Measurements from ENCODE around the gene ABHD2. TPM values are rescaled to one million over a fixed set of nuclear protein-coding genes. Genes with fewer than 3 reads are reported as not detected.

Gene ABHD2
- total and polyA plus RNA-seq, 9 donors: 17.0 to 107 (median 89.5) TPM

- no peaks in the 10 kb centered on the region for H3K27me3 ChIP-seq
- no peak overlapping the region for H3K27ac ChIP-seq
- WGBS, 3 donors: 32 to 41% (median 39%) methylated on average over 5 of the region's 5 CpGs
- TF ChIP-seq POLR2A (IDR thresholded peaks at IDR 0.05) (no peak), EP300 (IDR thresholded peaks at IDR 0.05) (no peak)
- TF ChIP-seq, protein P1, sequence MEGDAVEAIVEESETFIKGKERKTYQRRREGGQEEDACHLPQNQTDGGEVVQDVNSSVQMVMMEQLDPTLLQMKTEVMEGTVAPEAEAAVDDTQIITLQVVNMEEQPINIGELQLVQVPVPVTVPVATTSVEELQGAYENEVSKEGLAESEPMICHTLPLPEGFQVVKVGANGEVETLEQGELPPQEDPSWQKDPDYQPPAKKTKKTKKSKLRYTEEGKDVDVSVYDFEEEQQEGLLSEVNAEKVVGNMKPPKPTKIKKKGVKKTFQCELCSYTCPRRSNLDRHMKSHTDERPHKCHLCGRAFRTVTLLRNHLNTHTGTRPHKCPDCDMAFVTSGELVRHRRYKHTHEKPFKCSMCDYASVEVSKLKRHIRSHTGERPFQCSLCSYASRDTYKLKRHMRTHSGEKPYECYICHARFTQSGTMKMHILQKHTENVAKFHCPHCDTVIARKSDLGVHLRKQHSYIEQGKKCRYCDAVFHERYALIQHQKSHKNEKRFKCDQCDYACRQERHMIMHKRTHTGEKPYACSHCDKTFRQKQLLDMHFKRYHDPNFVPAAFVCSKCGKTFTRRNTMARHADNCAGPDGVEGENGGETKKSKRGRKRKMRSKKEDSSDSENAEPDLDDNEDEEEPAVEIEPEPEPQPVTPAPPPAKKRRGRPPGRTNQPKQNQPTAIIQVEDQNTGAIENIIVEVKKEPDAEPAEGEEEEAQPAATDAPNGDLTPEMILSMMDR (IDR thresholded peaks at IDR 0.05): no peak
- DNase-seq: no peak
- H3K9me3 ChIP-seq: no peaks in the 10 kb centered on the region
- no peak overlapping the region for H3K4me3 ChIP-seq
- intact Hi-C loops (cut with DNase I): no loop called here
- H3K36me3 ChIP-seq: no peaks in the 10 kb centered on the region
- H3K4me1 ChIP-seq (ENCODE audit: insufficient read depth): peaks cover 23% of the 10 kb centered on the region
These were observed 54.2 kb downstream of the ABHD2 start for GRCh38 chr15:89142423-89142822.

GRCh38 chr15:89143503-89144162 is 55.4 kb downstream of the ABHD2 start:
- Histone ChIP-seq H3K27me3 (no peaks in the 10 kb centered on the region), H3K9me3 (no peaks in the 10 kb centered on the region), H3K4me3 (no peak overlapping the region), H3K36me3 (no peaks in the 10 kb centered on the region), H3K27ac (no peak overlapping the region), H3K4me1 (ENCODE audit: insufficient read depth) (peaks cover 16% of the 10 kb centered on the region)
- no peak for DNase-seq
- intact Hi-C loops (cut with DNase I): no loop called here
- TF ChIP-seq, protein P1 (IDR thresholded peaks at IDR 0.05): no peak
- no peak for TF ChIP-seq POLR2A (IDR thresholded peaks at IDR 0.05)
- TF ChIP-seq EP300 (IDR thresholded peaks at IDR 0.05): no peak
- 57 to 63% (median 61%) methylated on average over 6 of the region's 6 CpGs for WGBS, 3 donors

DNA sequence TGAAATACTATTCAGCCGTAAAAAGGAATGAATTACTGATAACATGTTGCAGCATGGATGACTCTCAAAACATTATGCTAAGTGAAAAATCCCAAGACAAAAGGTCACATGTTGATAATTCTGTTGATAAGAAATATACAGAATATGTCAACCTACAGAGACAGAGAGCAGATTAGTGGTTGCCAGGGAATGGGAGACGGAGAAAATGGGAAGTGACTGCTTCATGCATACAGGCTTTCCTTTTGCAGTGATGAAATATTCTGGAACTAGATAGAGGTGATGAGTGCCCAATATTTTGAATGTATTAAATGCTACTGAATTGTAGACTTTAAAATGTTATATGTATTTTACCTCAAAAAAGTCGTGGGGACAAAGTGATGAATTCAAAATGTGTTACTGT is 56.2 kb downstream of the ABHD2 start:
- WGBS, 3 donors: 90 to 95% (median 93%) methylated on average over 3 of the region's 3 CpGs
- no peak for DNase-seq
- no peaks in the 10 kb centered on the region for H3K27me3 ChIP-seq
- H3K9me3 ChIP-seq: no peaks in the 10 kb centered on the region
- no peak for TF ChIP-seq POLR2A (IDR thresholded peaks at IDR 0.05)
- no peak for TF ChIP-seq EP300 (IDR thresholded peaks at IDR 0.05)
- TF ChIP-seq, protein P1 (IDR thresholded peaks at IDR 0.05): no peak
- no peak overlapping the region for H3K4me3 ChIP-seq
- no peaks in the 10 kb centered on the region for H3K36me3 ChIP-seq
- no peak overlapping the region for H3K27ac ChIP-seq
- intact Hi-C loops (cut with DNase I): no loop called here
- peaks cover 16% of the 10 kb centered on the region for H3K4me1 ChIP-seq (ENCODE audit: insufficient read depth)

DNA sequence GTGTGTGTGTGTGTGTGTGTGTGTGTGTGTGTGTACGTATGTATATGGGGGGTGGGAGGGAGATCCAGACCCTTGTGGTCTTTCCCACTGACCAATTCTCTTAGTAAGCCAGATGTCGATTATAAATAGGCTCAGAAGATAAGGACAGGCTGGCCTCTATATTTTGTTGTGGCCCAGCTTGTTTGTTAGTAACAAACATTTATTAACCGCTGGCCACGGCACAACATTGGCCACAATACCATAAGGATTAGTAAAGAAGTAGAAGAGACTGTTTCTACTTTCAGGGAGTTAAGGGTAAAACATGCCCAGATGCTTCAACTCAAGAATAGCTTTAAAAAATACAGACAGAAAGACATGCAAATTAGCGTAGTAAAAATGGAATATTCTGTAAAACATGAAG is 58.1 kb downstream of the ABHD2 start:
- WGBS, 3 donors: 19 to 29% (median 26%) methylated on average over 5 of the region's 5 CpGs
- H3K27me3 ChIP-seq: no peaks in the 10 kb centered on the region
- intact Hi-C loops (cut with DNase I): no loop called here
- no peak overlapping the region for H3K27ac ChIP-seq
- peaks cover 12% of the 10 kb centered on the region for H3K4me1 ChIP-seq (ENCODE audit: insufficient read depth)
- no peak for DNase-seq
- H3K9me3 ChIP-seq: no peaks in the 10 kb centered on the region
- TF ChIP-seq EP300 (IDR thresholded peaks at IDR 0.05): no peak
- TF ChIP-seq POLR2A (IDR thresholded peaks at IDR 0.05): no peak
- TF ChIP-seq, protein P1 (IDR thresholded peaks at IDR 0.05): no peak
- no peak overlapping the region for H3K4me3 ChIP-seq
- no peaks in the 10 kb centered on the region for H3K36me3 ChIP-seq

All from ovary (tissue), 9 donors.